ENCODE data around the gene FAR1.
"Not testable (repeated sequence)": the region's sequence is repeated elsewhere in the genome, so short reads cannot be mapped to it uniquely, and the experiment has no call there.

FAR1 gene

GRCh38 chr11:13705710-13706109 is 37.2 kb downstream of the FAR1 start:
- no peak for DNase-seq (ENCODE audit: low read depth in 2 of 2)

- DNase-seq (ENCODE audit: low read depth in 2 of 2) = no peak
Measured at GRCh38 chr11:13713982-13714381, 45.5 kb downstream of the FAR1 start.

- DNase-seq (ENCODE audit: low read depth in 2 of 2) = no peak
Measured at GRCh38 chr11:13717331-13717730, 48.9 kb downstream of the FAR1 start.

GRCh38 chr11:13718394-13718793 is 49.9 kb downstream of the FAR1 start:
- DNase-seq (ENCODE audit: low read depth in 2 of 2) = no peak

GRCh38 chr11:13720940-13721339 is 52.5 kb downstream of the FAR1 start:
- no peak for DNase-seq (ENCODE audit: low read depth in 2 of 2)

- DNase-seq (ENCODE audit: low read depth in 2 of 2) = no peak
Measured at GRCh38 chr11:13721760-13722159, 53.3 kb downstream of the FAR1 start.

- no peak for DNase-seq (ENCODE audit: low read depth in 2 of 2)
Measured at GRCh38 chr11:13726456-13726855, 58.0 kb downstream of the FAR1 start.

GRCh38 chr11:13728076-13728475 is 59.6 kb downstream of the FAR1 start:
- DNase-seq (ENCODE audit: low read depth in 2 of 2) = no peak

- DNase-seq (ENCODE audit: low read depth in 2 of 2) = no peak
Measured at GRCh38 chr11:13734530-13734929, 66.1 kb downstream of the FAR1 start.

GRCh38 chr11:13745165-13745564 is 76.7 kb downstream of the FAR1 start:
- no peak for DNase-seq (ENCODE audit: low read depth in 2 of 2)

GRCh38 chr11:13753316-13753715 is 84.8 kb downstream of the FAR1 start:
- not testable (repeated sequence) for DNase-seq (ENCODE audit: low read depth in 2 of 2)

- no peak for DNase-seq (ENCODE audit: low read depth in 2 of 2)
Measured at GRCh38 chr11:13759050-13759449, 90.6 kb downstream of the FAR1 start.

GRCh38 chr11:13760115-13760514 is 91.6 kb downstream of the FAR1 start:
- DNase-seq (ENCODE audit: low read depth in 2 of 2) = no peak

GRCh38 chr11:13761250-13761649 is 92.8 kb downstream of the FAR1 start:
- no peak for DNase-seq (ENCODE audit: low read depth in 2 of 2)

GRCh38 chr11:13761716-13762115 is 93.2 kb downstream of the FAR1 start:
- DNase-seq (ENCODE audit: low read depth in 2 of 2) = no peak

- DNase-seq (ENCODE audit: low read depth in 2 of 2) = no peak
Measured at GRCh38 chr11:13762718-13763117, 94.2 kb downstream of the FAR1 start.

- no peak for DNase-seq (ENCODE audit: low read depth in 2 of 2)
Measured at GRCh38 chr11:13763341-13763740, 94.9 kb downstream of the FAR1 start.

GRCh38 chr11:13765886-13766285 is 97.4 kb downstream of the FAR1 start:
- no peak for DNase-seq (ENCODE audit: low read depth in 2 of 2)

GRCh38 chr11:13767471-13767870 is 99.0 kb downstream of the FAR1 start:
- no peak for DNase-seq (ENCODE audit: low read depth in 2 of 2)

GRCh38 chr11:13769188-13769587 is 100.7 kb downstream of the FAR1 start:
- DNase-seq (ENCODE audit: low read depth in 2 of 2) = no peak

GRCh38 chr11:13771151-13771550 is 102.7 kb downstream of the FAR1 start:
- DNase-seq (ENCODE audit: low read depth in 2 of 2) = no peak

GRCh38 chr11:13772223-13773046 is 104.0 kb downstream of the FAR1 start:
- no peak for DNase-seq (ENCODE audit: low read depth in 2 of 2)

- DNase-seq (ENCODE audit: low read depth in 2 of 2) = no peak
Measured at GRCh38 chr11:13775471-13775870, 107.0 kb downstream of the FAR1 start.
